Measurements from ENCODE around the gene LCLAT1. TPM values are rescaled to one million over a fixed set of nuclear protein-coding genes. Genes with fewer than 3 reads are reported as not detected.

The LCLAT1 gene
- total and polyA plus RNA-seq, 2 donors = 4.5 to 22.8 TPM

DNA sequence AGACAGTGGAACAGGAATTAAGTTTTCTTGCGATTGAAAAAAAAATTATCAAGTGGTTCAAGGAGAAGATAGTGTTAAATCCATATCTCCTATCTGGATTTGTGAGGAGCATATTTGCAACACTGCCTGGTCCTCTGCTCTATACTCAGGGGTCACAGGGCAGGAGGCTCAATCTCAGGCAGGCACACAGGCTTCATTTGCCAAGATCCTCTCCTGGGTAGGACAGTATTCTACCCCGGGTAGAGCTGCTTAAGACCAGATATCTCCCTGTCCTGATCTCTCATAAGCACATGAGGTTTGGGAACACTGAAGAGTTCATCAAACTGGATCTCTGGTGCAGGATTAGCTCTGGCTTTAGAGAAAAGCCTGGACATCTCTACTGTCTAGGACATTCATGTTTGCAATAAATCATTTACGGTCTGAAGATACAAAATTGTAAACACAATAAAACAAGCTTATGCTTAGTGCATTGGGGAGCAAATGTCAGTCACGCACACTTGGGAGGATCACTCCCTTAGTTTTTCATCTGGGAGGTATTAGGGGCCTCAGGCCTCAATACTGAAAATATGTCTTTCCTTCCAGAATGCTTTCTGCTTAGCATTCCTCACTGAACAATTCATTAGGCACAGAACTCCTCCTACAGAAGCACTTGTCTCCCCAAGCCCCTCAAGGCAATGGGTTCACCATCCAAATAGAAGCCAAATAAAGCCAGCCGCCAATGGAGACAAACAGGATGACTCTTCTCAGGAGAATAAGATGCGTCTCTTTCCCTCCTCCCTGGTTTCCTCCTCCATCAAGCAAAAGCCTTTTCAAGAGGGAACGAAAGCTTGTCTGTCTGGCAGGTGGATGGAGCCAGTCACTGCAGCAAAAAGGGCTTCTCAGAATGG, 34.1 kb upstream of the LCLAT1 start:
- Histone ChIP-seq H3K4me3 (ENCODE audit: low read depth, low read length) (no peak overlapping the region), H3K36me3 (ENCODE audit: insufficient read depth) (no peaks in the 10 kb centered on the region), H3K27ac (ENCODE audit: low read depth) (peak overlapping the region; percentile 31), H3K4me1 (ENCODE audit: insufficient read depth) (no peaks in the 10 kb centered on the region)
- no peak for DNase-seq (ENCODE audit: extremely low spot score)
- 21% methylated on average over 7 of the region's 7 CpGs for WGBS

DNA sequence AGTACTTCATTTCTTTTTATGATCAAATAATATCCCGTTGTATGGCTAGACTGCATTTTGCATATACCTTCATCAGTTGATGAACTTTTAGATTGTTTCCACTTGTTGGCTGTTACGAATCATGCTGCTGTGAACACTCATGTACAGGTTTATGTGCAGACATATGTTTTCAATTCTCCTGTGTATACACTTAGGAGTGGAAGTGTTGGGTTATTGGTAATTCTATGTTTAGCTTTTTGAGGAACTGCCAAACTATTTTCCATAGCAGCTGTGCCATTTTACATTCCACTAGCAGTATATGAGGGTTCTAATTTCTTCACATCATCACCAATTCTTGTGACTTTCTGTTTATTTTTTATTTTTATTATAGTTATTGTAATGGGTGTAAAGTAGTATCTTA, 32.1 kb upstream of the LCLAT1 start:
- Histone ChIP-seq H3K27ac (ENCODE audit: low read depth) (no peak overlapping the region), H3K36me3 (ENCODE audit: insufficient read depth) (no peaks in the 10 kb centered on the region), H3K4me1 (ENCODE audit: insufficient read depth) (no peaks in the 10 kb centered on the region), H3K4me3 (ENCODE audit: low read depth, low read length) (no peak overlapping the region)
- WGBS = 77% methylated on average over 2 of the region's 2 CpGs
- no peak for DNase-seq (ENCODE audit: extremely low spot score)

DNA sequence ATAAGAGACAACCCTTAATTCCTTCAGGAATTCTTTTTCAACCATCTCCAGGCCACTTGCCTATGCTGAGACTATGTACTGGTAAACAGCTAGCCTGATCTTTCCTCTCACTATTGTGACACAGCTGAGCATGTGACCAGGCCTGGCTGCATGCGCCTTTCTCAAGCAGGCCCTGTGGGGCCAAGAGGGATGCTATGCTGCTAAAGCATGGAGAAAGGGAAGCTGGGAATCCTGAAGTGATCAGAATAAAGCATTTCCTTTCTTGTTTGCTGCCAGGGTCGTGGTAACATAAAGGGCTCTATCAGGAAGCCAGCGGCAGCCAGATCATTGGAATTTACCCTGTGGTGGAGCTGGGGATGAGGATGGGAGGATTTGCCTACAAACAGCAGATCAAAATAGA, 29.8 kb upstream of the LCLAT1 start:
- DNase-seq (ENCODE audit: extremely low spot score) = no peak
- H3K4me3 ChIP-seq (ENCODE audit: low read depth, low read length) = no peak overlapping the region
- no peak overlapping the region for H3K27ac ChIP-seq (ENCODE audit: low read depth)
- no peaks in the 10 kb centered on the region for H3K4me1 ChIP-seq (ENCODE audit: insufficient read depth)
- H3K36me3 ChIP-seq (ENCODE audit: insufficient read depth) = no peaks in the 10 kb centered on the region
- WGBS = 45% methylated on average over 3 of the region's 3 CpGs

DNA sequence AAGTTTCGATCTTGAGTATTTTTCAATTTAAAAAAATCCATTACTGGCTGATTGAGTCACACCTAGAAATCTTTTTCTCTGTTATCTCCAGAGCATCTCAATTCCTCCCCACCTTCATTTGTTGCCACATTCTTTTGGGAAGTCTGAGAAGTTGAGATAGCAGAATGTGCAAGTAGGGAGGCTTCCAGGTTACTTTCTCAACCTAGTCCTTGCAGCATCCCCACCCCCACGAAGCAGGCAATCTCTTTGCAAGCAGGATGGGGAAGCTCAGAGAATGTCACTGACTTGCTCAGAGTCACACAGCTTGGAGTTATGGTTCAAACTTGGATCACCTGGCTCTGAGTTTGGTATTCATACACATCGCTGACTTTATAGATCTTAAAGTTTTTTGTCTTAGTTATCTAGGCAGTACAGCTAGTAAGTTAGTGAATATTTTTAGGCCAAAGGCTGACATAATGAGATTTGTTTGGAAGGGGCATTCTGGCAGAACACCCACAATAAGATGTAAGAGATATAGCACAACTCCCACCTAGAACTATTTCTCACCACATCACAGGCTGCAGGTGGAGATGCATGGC, 25.9 kb upstream of the LCLAT1 start:
- no peaks in the 10 kb centered on the region for H3K4me1 ChIP-seq (ENCODE audit: insufficient read depth)
- 68% methylated on average over 3 of the region's 3 CpGs for WGBS

DNA sequence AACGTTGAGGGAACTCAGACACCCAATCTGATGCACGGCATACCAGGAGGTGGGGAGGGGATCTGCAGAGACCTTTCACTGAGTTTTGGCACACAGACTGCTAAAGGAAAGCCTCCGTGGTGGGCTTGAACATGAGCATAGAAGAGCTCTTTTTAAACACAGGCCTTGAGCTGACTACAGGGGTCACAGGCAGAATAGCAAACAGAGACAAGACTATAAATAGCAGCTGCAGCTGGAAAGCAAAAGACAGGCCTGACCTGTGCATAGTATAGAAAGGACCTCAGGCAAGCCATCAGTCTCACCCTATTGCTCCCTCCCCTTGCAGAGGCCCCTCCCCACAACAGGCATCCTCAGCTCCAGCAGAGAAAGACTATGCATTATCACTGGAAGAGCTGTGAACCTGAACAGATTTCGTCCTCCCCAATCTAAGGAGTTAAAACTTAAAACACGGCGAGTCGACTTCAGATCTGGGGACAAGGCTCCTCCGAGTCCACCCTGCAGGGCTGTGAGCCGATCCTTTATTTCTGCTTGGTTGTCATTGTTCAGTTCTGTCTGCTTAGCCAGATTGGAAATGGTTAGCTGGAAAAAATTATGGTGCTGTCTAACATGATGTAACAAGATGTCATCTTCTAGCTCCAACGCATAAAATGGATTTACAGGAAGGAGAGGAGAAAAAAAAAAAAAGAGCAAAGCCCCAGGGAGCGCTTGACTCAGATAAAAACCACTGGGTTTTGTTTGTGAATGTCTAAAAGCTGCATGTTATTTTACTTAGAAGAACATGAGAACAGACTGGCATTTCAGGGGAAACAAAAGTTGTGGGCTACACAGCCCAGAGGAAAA, 25.2 kb upstream of the LCLAT1 start:
- DNase-seq (ENCODE audit: extremely low spot score) = no peak
- Histone ChIP-seq H3K4me1 (ENCODE audit: insufficient read depth) (no peaks in the 10 kb centered on the region), H3K36me3 (ENCODE audit: insufficient read depth) (no peaks in the 10 kb centered on the region), H3K27ac (ENCODE audit: low read depth) (peak overlapping the region; percentile 55), H3K4me3 (ENCODE audit: low read depth, low read length) (no peak overlapping the region)
- WGBS = 16% methylated on average over 11 of the region's 11 CpGs

More for the DNA sequence above, 25.9 kb upstream of the LCLAT1 start:
- Histone ChIP-seq H3K4me3 (ENCODE audit: low read depth, low read length) (no peak overlapping the region), H3K27ac (ENCODE audit: low read depth) (no peak overlapping the region), H3K36me3 (ENCODE audit: insufficient read depth) (no peaks in the 10 kb centered on the region)
- no peak for DNase-seq (ENCODE audit: extremely low spot score)

- H3K36me3 ChIP-seq (ENCODE audit: insufficient read depth) = no peaks in the 10 kb centered on the region
- peak overlapping the region; percentile 55 for H3K27ac ChIP-seq (ENCODE audit: low read depth)
- no peaks in the 10 kb centered on the region for H3K4me1 ChIP-seq (ENCODE audit: insufficient read depth)
- no peak for DNase-seq (ENCODE audit: extremely low spot score)
- H3K4me3 ChIP-seq (ENCODE audit: low read depth, low read length) = no peak overlapping the region
- 72% methylated on average over 8 of the region's 8 CpGs for WGBS
Observed at GRCh38 chr2:30422444-30423040, 24.5 kb upstream of the LCLAT1 start.

- whole genome bisulfite sequencing = 91% methylated on average over 1 of the region's 1 CpG
- Histone ChIP-seq H3K27ac (ENCODE audit: low read depth) (no peak overlapping the region), H3K4me3 (ENCODE audit: low read depth, low read length) (no peak overlapping the region), H3K36me3 (ENCODE audit: insufficient read depth) (no peaks in the 10 kb centered on the region), H3K4me1 (ENCODE audit: insufficient read depth) (no peaks in the 10 kb centered on the region)
- no peak for DNase-seq (ENCODE audit: extremely low spot score)
Observed at GRCh38 chr2:30424231-30424630, 22.8 kb upstream of the LCLAT1 start.

- Histone ChIP-seq H3K27ac (ENCODE audit: low read depth) (no peak overlapping the region), H3K4me3 (ENCODE audit: low read depth, low read length) (no peak overlapping the region), H3K36me3 (ENCODE audit: insufficient read depth) (no peaks in the 10 kb centered on the region), H3K4me1 (ENCODE audit: insufficient read depth) (no peaks in the 10 kb centered on the region)
- no peak for DNase-seq (ENCODE audit: extremely low spot score)
- WGBS = 75% methylated on average over 4 of the region's 4 CpGs
Observed at GRCh38 chr2:30425326-30425725, 21.7 kb upstream of the LCLAT1 start.

DNA sequence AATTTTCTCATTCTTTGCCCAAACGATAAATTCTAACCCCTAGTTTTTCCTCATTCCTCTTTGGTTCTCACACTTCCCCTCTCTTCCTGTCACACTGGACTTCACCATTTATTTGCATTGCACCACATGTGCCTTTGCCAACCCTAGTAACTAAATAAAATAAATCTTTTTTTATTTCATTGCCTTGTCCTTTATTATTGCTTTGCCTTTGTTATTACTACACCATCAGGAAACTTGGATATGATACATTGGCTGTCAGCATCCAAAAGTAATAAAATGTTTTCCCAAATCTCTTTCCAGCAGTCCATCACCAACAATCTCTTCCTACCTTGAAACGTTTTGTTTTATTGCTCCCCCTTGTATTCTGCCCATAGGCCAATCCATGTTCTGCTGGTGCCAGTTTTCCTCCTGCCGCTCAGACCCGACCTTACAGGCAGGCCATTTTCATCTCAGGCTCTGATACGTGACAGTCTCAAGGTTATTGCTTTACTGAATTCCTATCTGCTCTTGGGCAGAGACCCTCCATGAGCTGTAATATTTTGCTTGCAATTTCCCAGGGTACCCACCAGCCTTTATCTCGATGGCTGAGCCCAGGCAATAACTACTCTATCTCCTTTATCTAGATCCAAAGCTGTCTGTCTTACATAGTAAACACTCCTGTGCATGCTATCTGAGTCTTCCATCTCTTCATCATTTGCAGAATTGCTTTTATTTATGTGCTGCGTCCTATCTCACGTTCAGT, 19.3 kb upstream of the LCLAT1 start:
- Histone ChIP-seq H3K4me1 (ENCODE audit: insufficient read depth) (no peaks in the 10 kb centered on the region), H3K27ac (ENCODE audit: low read depth) (no peak overlapping the region), H3K36me3 (ENCODE audit: insufficient read depth) (no peaks in the 10 kb centered on the region), H3K4me3 (ENCODE audit: low read depth, low read length) (no peak overlapping the region)
- 66% methylated on average over 8 of the region's 8 CpGs for WGBS
- no peak for DNase-seq (ENCODE audit: extremely low spot score)

- no peaks in the 10 kb centered on the region for H3K36me3 ChIP-seq (ENCODE audit: insufficient read depth)
- H3K27ac ChIP-seq (ENCODE audit: low read depth) = no peak overlapping the region
- WGBS = 79% methylated on average over 2 of the region's 2 CpGs
- DNase-seq (ENCODE audit: extremely low spot score) = no peak
- H3K4me3 ChIP-seq (ENCODE audit: low read depth, low read length) = no peak overlapping the region
- H3K4me1 ChIP-seq (ENCODE audit: insufficient read depth) = no peaks in the 10 kb centered on the region
Observed at GRCh38 chr2:30428348-30428662, 18.7 kb upstream of the LCLAT1 start.

DNA sequence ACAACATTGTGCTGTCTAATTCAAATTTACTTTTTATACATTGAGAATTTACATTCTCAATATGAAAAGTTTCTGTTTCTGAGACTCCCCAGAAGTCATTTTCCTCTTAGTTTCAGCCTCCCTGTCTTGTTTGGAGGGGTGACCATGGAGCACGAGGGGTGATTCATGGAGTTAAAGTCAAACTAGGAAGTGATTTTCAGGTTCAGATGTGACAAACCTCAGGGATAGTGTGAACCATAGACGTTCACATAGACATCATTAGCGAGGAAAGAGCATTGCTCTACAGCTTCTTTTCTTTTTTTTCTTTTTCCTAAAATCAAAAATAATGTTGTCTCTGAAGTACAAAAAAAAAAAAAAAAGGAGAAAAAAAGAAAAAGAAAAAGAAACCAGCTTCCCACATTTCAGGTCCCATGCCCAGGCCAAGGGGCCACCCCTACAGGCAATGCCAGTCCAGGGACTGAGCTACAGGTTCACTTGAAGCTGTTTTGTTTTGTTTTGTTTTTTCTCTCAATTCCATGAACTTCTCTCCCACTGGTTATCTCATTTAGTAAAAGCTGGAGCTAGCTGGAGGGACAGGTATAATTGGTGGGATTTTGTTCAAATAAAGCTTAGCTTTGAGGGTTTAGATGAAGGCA, 18.1 kb upstream of the LCLAT1 start:
- 91% methylated on average over 3 of the region's 3 CpGs for WGBS
- Histone ChIP-seq H3K27ac (ENCODE audit: low read depth) (no peak overlapping the region), H3K4me1 (ENCODE audit: insufficient read depth) (no peaks in the 10 kb centered on the region), H3K4me3 (ENCODE audit: low read depth, low read length) (no peak overlapping the region), H3K36me3 (ENCODE audit: insufficient read depth) (no peaks in the 10 kb centered on the region)
- no peak for DNase-seq (ENCODE audit: extremely low spot score)

GRCh38 chr2:30433541-30434299, 13.3 kb upstream of the LCLAT1 start:
- WGBS = 75% methylated on average over 8 of the region's 8 CpGs
- Histone ChIP-seq H3K4me3 (ENCODE audit: low read depth, low read length) (no peak overlapping the region), H3K4me1 (ENCODE audit: insufficient read depth) (no peaks in the 10 kb centered on the region), H3K36me3 (ENCODE audit: insufficient read depth) (no peaks in the 10 kb centered on the region), H3K27ac (ENCODE audit: low read depth) (no peak overlapping the region)
- DNase-seq (ENCODE audit: extremely low spot score) = no peak

All from urinary bladder (tissue), 4 donors.